Uterus (tissue), 4 donors: ENCODE data around the gene OPCML. TPM values are rescaled to one million over a fixed set of nuclear protein-coding genes. Genes with fewer than 3 reads are reported as not detected.

ENCODE experiments used
- DNase-seq, 2 donors: peaks; one replicate each; pipeline ENCODE4 v3.0.0-alpha.2; 2019 to 2020
- H3K27ac ChIP-seq, 2 donors: fragments of 200-600 bp; sonication (generic); 1 replicate in 1 of 2; 2 replicates in 1 of 2; pipeline ENCODE4 v1.5.1; 2016 to 2018
- H3K27me3 ChIP-seq, 2 donors: fragments of 200-600 bp; sonication (generic); one replicate each; pipeline ENCODE4 v1.5.1; 2018 to 2019; ENCODE audit warnings: control low read depth in 1 of 2
- H3K36me3 ChIP-seq, 2 donors: fragments of 200-600 bp; sonication (generic); one replicate each; pipeline ENCODE4 v1.5.1; 2019; ENCODE audit warnings: control low read depth in 1 of 2
- H3K4me1 ChIP-seq, 2 donors: fragments of 200-600 bp; sonication (generic); one replicate each; pipeline ENCODE4 v1.5.1; 2018 to 2019; ENCODE audit warnings: control low read depth in 1 of 2
- H3K4me3 ChIP-seq, 2 donors: fragments of 200-600 bp; sonication (generic); 1 replicate in 1 of 2; 2 replicates in 1 of 2; pipeline ENCODE4 v1.5.1; 2018 to 2019; ENCODE audit warnings: mild to moderate bottlenecking in 1 of 2
- H3K9me3 ChIP-seq, 2 donors: fragments of 200-600 bp; sonication (generic); one replicate each; pipeline ENCODE4 v1.5.1; 2019; ENCODE audit warnings: control low read depth in 1 of 2
- CTCF ChIP-seq, 4 experiments: fragments of 200-600 bp in 2 of 4; fragments of 450-650 bp in 2 of 4; sonication (generic) in 2 of 4; IDR thresholded peaks; one replicate each; pipeline ENCODE4 v1.5.1; 2016 to 2019; ENCODE audit warnings: antibody characterized with exemption in 4 of 4, mild to moderate bottlenecking in 2 of 4, moderate library complexity in 1 of 4
- POLR2A ChIP-seq, 2 donors: fragments of 450-650 bp; IDR thresholded peaks; one replicate each; pipeline ENCODE4 v1.6.1; 2016; ENCODE audit warnings: antibody characterized with exemption in 2 of 2, mild to moderate bottlenecking in 1 of 2, moderate library complexity in 1 of 2
- intact Hi-C: fragments of 100-400 bp; cut with DNase I; formaldehyde crosslinking; loops from one replicate; pipeline ENCODE4 v1.15.1; 2023; ENCODE audit warnings: low total_unique reads
- total RNA-seq, 4 donors: library from RNA; depleted of rRNA in 3 of 4; stranded (reverse); fragments of >200 nt in 3 of 4; gene quantifications; one replicate each; pipeline versions ENCODE4 v1.1.0 to v1.2.4, GENCODE V29; 2014 to 2023
- donor health status: DM: yes; HTN: yes; CAD: no.

OPCML gene
- total RNA-seq, 4 donors from 2014 or later = under 0.01 to 3.9 (median 1.7) TPM

- no peaks in the 10 kb centered on the region for H3K9me3 ChIP-seq
- no peaks in the 10 kb centered on the region for H3K4me1 ChIP-seq
- no peaks in the 10 kb centered on the region for H3K27me3 ChIP-seq
- intact Hi-C loops = no loop called here
- no peak overlapping the region for H3K4me3 ChIP-seq
- no peak for DNase-seq
- TF ChIP-seq CTCF (IDR thresholded peaks at IDR 0.05) (no peak), POLR2A (IDR thresholded peaks at IDR 0.05) (no peak)
- no peaks in the 10 kb centered on the region for H3K36me3 ChIP-seq
- no peak overlapping the region for H3K27ac ChIP-seq
Measured at GRCh38 chr11:132817387-132817786, 714.9 kb downstream of the OPCML start.

DNA sequence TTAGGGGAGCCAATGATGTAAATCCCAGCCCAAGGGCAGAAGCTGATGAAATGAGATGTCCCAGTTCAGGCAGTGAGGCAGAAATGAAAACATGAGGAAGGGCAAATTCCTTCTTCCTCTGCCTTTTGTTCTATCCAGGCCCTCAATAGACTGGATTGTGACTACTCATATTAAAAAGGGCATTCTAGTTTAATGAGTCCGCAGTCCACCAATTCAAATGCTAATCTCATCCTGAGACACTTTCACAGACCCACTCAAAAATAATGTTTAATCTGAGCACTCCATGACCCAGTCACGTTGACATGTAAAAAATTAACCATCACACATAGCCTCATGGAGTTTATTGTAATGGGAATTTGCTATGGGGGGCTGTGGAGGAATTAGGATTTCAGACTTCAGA, 717.9 kb downstream of the OPCML start:
- TF ChIP-seq CTCF (IDR thresholded peaks at IDR 0.05) = no peak
- no peak for TF ChIP-seq POLR2A (IDR thresholded peaks at IDR 0.05)
- no peaks in the 10 kb centered on the region for H3K27me3 ChIP-seq
- intact Hi-C loops = no loop called here
- H3K4me1 ChIP-seq = no peaks in the 10 kb centered on the region
- no peak for DNase-seq
- no peaks in the 10 kb centered on the region for H3K9me3 ChIP-seq
- H3K27ac ChIP-seq = no peak overlapping the region
- H3K36me3 ChIP-seq = no peaks in the 10 kb centered on the region
- H3K4me3 ChIP-seq = no peak overlapping the region

- Histone ChIP-seq H3K27ac (no peak overlapping the region), H3K36me3 (no peaks in the 10 kb centered on the region), H3K4me3 (no peak overlapping the region), H3K27me3 (no peaks in the 10 kb centered on the region), H3K9me3 (no peaks in the 10 kb centered on the region), H3K4me1 (no peaks in the 10 kb centered on the region)
- intact Hi-C loops = no loop called here
- TF ChIP-seq CTCF (IDR thresholded peaks at IDR 0.05) (no peak), POLR2A (IDR thresholded peaks at IDR 0.05) (no peak)
- no peak for DNase-seq
Measured at GRCh38 chr11:132811649-132812048, 720.7 kb downstream of the OPCML start.

DNA sequence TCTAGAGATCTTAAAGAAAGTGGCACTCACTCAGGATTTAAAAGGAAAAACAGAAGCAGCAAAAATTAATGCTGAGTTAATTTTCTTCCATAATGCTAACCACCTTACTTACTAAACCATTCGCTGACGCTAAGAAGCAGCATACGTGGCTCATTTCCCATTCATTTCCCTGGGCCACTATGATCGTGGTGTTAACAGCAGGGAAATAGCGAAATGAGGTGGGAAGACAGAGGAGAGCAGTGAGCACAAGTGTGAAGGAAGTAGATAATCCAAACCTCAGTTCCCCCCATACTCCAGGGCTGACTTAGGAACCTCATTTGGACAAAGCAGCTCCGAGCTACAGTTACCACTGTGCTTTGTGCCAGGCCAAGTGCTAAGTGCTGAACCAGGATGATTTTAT, 723.2 kb downstream of the OPCML start:
- Histone ChIP-seq H3K9me3 (no peaks in the 10 kb centered on the region), H3K36me3 (no peaks in the 10 kb centered on the region), H3K4me1 (no peaks in the 10 kb centered on the region), H3K4me3 (no peak overlapping the region), H3K27ac (no peak overlapping the region), H3K27me3 (no peaks in the 10 kb centered on the region)
- no peak for DNase-seq
- intact Hi-C loops = no loop called here
- no peak for TF ChIP-seq CTCF (IDR thresholded peaks at IDR 0.05)
- TF ChIP-seq POLR2A (IDR thresholded peaks at IDR 0.05) = no peak

- intact Hi-C loops = no loop called here
- no peak for DNase-seq
- TF ChIP-seq CTCF (IDR thresholded peaks at IDR 0.05) (no peak), POLR2A (IDR thresholded peaks at IDR 0.05) (no peak)
- Histone ChIP-seq H3K36me3 (no peaks in the 10 kb centered on the region), H3K27me3 (no peaks in the 10 kb centered on the region), H3K4me3 (no peak overlapping the region), H3K4me1 (no peaks in the 10 kb centered on the region), H3K27ac (no peak overlapping the region), H3K9me3 (no peaks in the 10 kb centered on the region)
Measured at GRCh38 chr11:132804258-132804657, 728.0 kb downstream of the OPCML start.
